Measurements from ENCODE around the gene GAS1. TPM values are rescaled to one million over a fixed set of nuclear protein-coding genes. Genes with fewer than 3 reads are reported as not detected.

GAS1 gene
- total RNA-seq, 1 experiment from 2014 or later: 0.07 TPM

GRCh38 chr9:86945728-86946200, 1.5 kb downstream of the GAS1 start (continued):
- TF ChIP-seq CTCF (IDR thresholded peaks at IDR 0.05 in 2 of 3, conservative IDR thresholded peaks at IDR 0.05 in 1 of 3; ENCODE audit: borderline replicate concordance in 1 of 3, insufficient read depth in 1 of 3, low read depth in 2 of 3, low read length in 2 of 3) (no peak), SRF (IDR thresholded peaks at IDR 0.05; ENCODE audit: low read depth) (no peak), CBX3 (IDR thresholded peaks at IDR 0.05; ENCODE audit: low read depth) (no peak), ATF3 (IDR thresholded peaks at IDR 0.05) (no peak), YY1 (IDR thresholded peaks at IDR 0.05; ENCODE audit: extremely low read depth, insufficient replicate concordance, low read depth, low read length) (no peak), EZH2 (IDR thresholded peaks at IDR 0.05) (no peak), EGR1 (IDR thresholded peaks at IDR 0.05; ENCODE audit: low read depth) (no peak), FOSL1 (IDR thresholded peaks at IDR 0.05; ENCODE audit: low read depth) (no peak), ELF1 (IDR thresholded peaks at IDR 0.05; ENCODE audit: borderline replicate concordance, low read depth) (no peak), ZNF274 (IDR thresholded peaks at IDR 0.05; ENCODE audit: low read depth, low read length) (no peak), ZFX (IDR thresholded peaks at IDR 0.05) (no peak), SP1 (IDR thresholded peaks at IDR 0.05; ENCODE audit: low read depth) (no peak)

GRCh38 chr9:86944796-86945727, 2.2 kb downstream of the GAS1 start:
- ChIA-PET CTCF (interaction anchor here (1.3 kb wide), 1 partner anchor 11 kb away, joined by 3 read pairs; no protein-coding TSS in a partner anchor), RAD21 (ENCODE audit: low non-redundant PET in 1 of 2, low total read pairs in 2 of 2, uncharacterized antibody in 2 of 2, unreplicated experiment in 2 of 2) (no interaction called here), POLR2A (no interaction called here)
- Histone ChIP-seq H3K79me2 (ENCODE audit: insufficient read depth, low read length) (no peaks in the 10 kb centered on the region), H3K4me3 (replicated peaks in 1 of 2; ENCODE audit: low read depth in 1 of 2, low read length in 2 of 2) (no peak overlapping the region), H2AFZ (ENCODE audit: low read depth, low read length, poor library complexity, severe bottlenecking) (no peak overlapping the region), H3K9me2 (ENCODE audit: insufficient read depth) (no peaks in the 10 kb centered on the region), H3K27ac (ENCODE audit: low read depth, low read length) (no peak overlapping the region), H4K20me1 (ENCODE audit: insufficient read depth) (no peaks in the 10 kb centered on the region; the same call in 1 of the 2 replicates), H3K9me3 (ENCODE audit: control insufficient read depth in 1 of 2, insufficient read depth in 1 of 2, low read depth in 1 of 2, low read length in 2 of 2) (no peaks in the 10 kb centered on the region), H3K4me2 (ENCODE audit: low read length) (no peak overlapping the region), H3K4me1 (ENCODE audit: control insufficient read depth in 1 of 2, insufficient read depth in 2 of 2, low read length in 2 of 2) (peaks cover 7 to 16% of the 10 kb centered on the region in 2 experiments; a peak in 2 of 4 replicates), H3K27me3 (ENCODE audit: insufficient read depth, low read length) (peaks cover 52% of the 10 kb centered on the region), H3K9ac (ENCODE audit: low read length) (no peak overlapping the region), H3K36me3 (ENCODE audit: control insufficient read depth in 1 of 2, insufficient read depth in 2 of 2, low read length in 2 of 2) (no peaks in the 10 kb centered on the region)
- TF ChIP-seq SIN3A (IDR thresholded peaks at IDR 0.05; ENCODE audit: low read depth) (no peak), YY1 (IDR thresholded peaks at IDR 0.05; ENCODE audit: extremely low read depth, insufficient replicate concordance, low read depth, low read length) (no peak), CEBPB (IDR thresholded peaks at IDR 0.05; ENCODE audit: low read depth) (no peak), MAX (IDR thresholded peaks at IDR 0.05) (no peak)
- DNase-seq (ENCODE audit: low read depth, low spot score): no peak
- BruUV-seq (replicated peaks): no TSS peak
- intact Hi-C loops (cut with micrococcal nuclease): no loop called here
- ATAC-seq: no peak

Measured in HCT116 (cell line).